Ecto neural progenitor cell (in vitro differentiated cells): ENCODE measurements around the gene CAMTA1.
A peak's percentile ranks its signal among the peaks of the same experiment; 100 is the strongest.

Source experiments
- DNase-seq: peaks from one replicate; pipeline ENCODE4 v3.0.0-alpha.2; 2018; ENCODE audit warnings: low spot score

The CAMTA1 gene

GRCh38 chr1:6979003-6979613, 193.9 kb downstream of the CAMTA1 start:
- DNase-seq, result no peak

GRCh38 chr1:6981595-6981994, 196.3 kb downstream of the CAMTA1 start:
- no peak for DNase-seq

- no peak for DNase-seq
Measured at GRCh38 chr1:6982443-6982842, 197.2 kb downstream of the CAMTA1 start.

GRCh38 chr1:6982860-6983259, 197.6 kb downstream of the CAMTA1 start:
- no peak for DNase-seq

- no peak for DNase-seq
Measured at GRCh38 chr1:6984536-6984935, 199.3 kb downstream of the CAMTA1 start.

- DNase-seq, result peak; percentile 47
Measured at GRCh38 chr1:6984986-6985385, 199.7 kb downstream of the CAMTA1 start.

GRCh38 chr1:6985549-6986276, 200.5 kb downstream of the CAMTA1 start:
- no peak for DNase-seq

- DNase-seq, result no peak
Measured at GRCh38 chr1:6986281-6986680, 201.0 kb downstream of the CAMTA1 start.

GRCh38 chr1:6987940-6988339, 202.7 kb downstream of the CAMTA1 start:
- DNase-seq, result no peak

GRCh38 chr1:6988796-6989195, 203.5 kb downstream of the CAMTA1 start:
- no peak for DNase-seq

- no peak for DNase-seq
Measured at GRCh38 chr1:6989212-6990159, 204.2 kb downstream of the CAMTA1 start.

- no peak for DNase-seq
Measured at GRCh38 chr1:6991266-6991665, 206.0 kb downstream of the CAMTA1 start.

- no peak for DNase-seq
Measured at GRCh38 chr1:6995789-6996188, 210.5 kb downstream of the CAMTA1 start.

- DNase-seq, result no peak
Measured at GRCh38 chr1:6996371-6996770, 211.1 kb downstream of the CAMTA1 start.

- DNase-seq, result no peak
Measured at GRCh38 chr1:6996866-6997265, 211.6 kb downstream of the CAMTA1 start.

GRCh38 chr1:6998267-6998666, 213.0 kb downstream of the CAMTA1 start:
- no peak for DNase-seq

GRCh38 chr1:6999826-7000225, 214.6 kb downstream of the CAMTA1 start:
- DNase-seq, result no peak

GRCh38 chr1:7000720-7001119, 215.5 kb downstream of the CAMTA1 start:
- DNase-seq, result no peak

GRCh38 chr1:7002728-7003127, 217.5 kb downstream of the CAMTA1 start:
- DNase-seq, result no peak

- DNase-seq, result no peak
Measured at GRCh38 chr1:7003676-7004075, 218.4 kb downstream of the CAMTA1 start.

- DNase-seq, result no peak
Measured at GRCh38 chr1:7004181-7004580, 218.9 kb downstream of the CAMTA1 start.

GRCh38 chr1:7005762-7006161, 220.5 kb downstream of the CAMTA1 start:
- no peak for DNase-seq
